ENCODE measurements around the gene SLC24A2. TPM values are rescaled to one million over a fixed set of nuclear protein-coding genes. Genes with fewer than 3 reads are reported as not detected.

SLC24A2 gene
- total RNA-seq, 1 experiment from 2014 or later, result 8.0 TPM

- ChIA-PET POLR2A (no interaction called here), CTCF (no interaction called here)
- Mint-ChIP-seq H3K4me1 (no peaks in the 10 kb centered on the region), H3K4me3 (no peak overlapping the region), H3K27me3 (ENCODE audit: low read depth) (peaks cover 4% of the 10 kb centered on the region), H3K36me3 (peaks cover 49% of the 10 kb centered on the region), H3K9me3 (peaks cover 52% of the 10 kb centered on the region), H3K27ac (no peak overlapping the region)
- DNase-seq (ENCODE audit: low spot score) (no peak), ATAC-seq (no peak)
- TF ChIP-seq MXD4 (CRISPR knock-in tag; IDR thresholded peaks at IDR 0.05; ENCODE audit: borderline replicate concordance) (no peak), EMX1 (CRISPR knock-in tag; IDR thresholded peaks at IDR 0.05) (no peak), RELA (CRISPR knock-in tag; IDR thresholded peaks at IDR 0.05; ENCODE audit: borderline replicate concordance) (no peak), SOX15 (CRISPR knock-in tag; IDR thresholded peaks at IDR 0.05) (no peak), FOXP4 (CRISPR knock-in tag; IDR thresholded peaks at IDR 0.05) (no peak), IRF1 (CRISPR knock-in tag; IDR thresholded peaks at IDR 0.05) (no peak), ATF6 (CRISPR knock-in tag; IDR thresholded peaks at IDR 0.05) (no peak), ZNF671 (CRISPR knock-in tag; IDR thresholded peaks at IDR 0.05) (no peak), RORB (CRISPR knock-in tag; IDR thresholded peaks at IDR 0.05) (no peak), FOXK1 (CRISPR knock-in tag; IDR thresholded peaks at IDR 0.05) (no peak), MLX (CRISPR knock-in tag; IDR thresholded peaks at IDR 0.05) (no peak), ZSCAN18 (CRISPR knock-in tag; IDR thresholded peaks at IDR 0.05) (no peak), PRRX2 (CRISPR knock-in tag; IDR thresholded peaks at IDR 0.05) (no peak)
- TF ChIP-seq, protein P1, sequence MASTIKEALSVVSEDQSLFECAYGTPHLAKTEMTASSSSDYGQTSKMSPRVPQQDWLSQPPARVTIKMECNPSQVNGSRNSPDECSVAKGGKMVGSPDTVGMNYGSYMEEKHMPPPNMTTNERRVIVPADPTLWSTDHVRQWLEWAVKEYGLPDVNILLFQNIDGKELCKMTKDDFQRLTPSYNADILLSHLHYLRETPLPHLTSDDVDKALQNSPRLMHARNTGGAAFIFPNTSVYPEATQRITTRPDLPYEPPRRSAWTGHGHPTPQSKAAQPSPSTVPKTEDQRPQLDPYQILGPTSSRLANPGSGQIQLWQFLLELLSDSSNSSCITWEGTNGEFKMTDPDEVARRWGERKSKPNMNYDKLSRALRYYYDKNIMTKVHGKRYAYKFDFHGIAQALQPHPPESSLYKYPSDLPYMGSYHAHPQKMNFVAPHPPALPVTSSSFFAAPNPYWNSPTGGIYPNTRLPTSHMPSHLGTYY (CRISPR knock-in tag; IDR thresholded peaks at IDR 0.05), result no peak
- TF ChIP-seq, protein P2, sequence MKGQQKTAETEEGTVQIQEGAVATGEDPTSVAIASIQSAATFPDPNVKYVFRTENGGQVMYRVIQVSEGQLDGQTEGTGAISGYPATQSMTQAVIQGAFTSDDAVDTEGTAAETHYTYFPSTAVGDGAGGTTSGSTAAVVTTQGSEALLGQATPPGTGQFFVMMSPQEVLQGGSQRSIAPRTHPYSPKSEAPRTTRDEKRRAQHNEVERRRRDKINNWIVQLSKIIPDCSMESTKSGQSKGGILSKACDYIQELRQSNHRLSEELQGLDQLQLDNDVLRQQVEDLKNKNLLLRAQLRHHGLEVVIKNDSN (CRISPR knock-in tag; IDR thresholded peaks at IDR 0.05), result no peak
- TF ChIP-seq, protein P3, sequence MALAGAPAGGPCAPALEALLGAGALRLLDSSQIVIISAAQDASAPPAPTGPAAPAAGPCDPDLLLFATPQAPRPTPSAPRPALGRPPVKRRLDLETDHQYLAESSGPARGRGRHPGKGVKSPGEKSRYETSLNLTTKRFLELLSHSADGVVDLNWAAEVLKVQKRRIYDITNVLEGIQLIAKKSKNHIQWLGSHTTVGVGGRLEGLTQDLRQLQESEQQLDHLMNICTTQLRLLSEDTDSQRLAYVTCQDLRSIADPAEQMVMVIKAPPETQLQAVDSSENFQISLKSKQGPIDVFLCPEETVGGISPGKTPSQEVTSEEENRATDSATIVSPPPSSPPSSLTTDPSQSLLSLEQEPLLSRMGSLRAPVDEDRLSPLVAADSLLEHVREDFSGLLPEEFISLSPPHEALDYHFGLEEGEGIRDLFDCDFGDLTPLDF (CRISPR knock-in tag; IDR thresholded peaks at IDR 0.05), result no peak
- TF ChIP-seq, protein P4, sequence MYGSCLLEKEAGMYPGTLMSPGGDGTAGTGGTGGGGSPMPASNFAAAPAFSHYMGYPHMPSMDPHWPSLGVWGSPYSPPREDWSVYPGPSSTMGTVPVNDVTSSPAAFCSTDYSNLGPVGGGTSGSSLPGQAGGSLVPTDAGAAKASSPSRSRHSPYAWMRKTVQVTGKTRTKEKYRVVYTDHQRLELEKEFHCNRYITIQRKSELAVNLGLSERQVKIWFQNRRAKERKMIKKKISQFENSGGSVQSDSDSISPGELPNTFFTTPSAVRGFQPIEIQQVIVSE (CRISPR knock-in tag; IDR thresholded peaks at IDR 0.05; ENCODE audit: borderline replicate concordance), result no peak
These were observed 42.0 kb upstream of the SLC24A2 start for GRCh38 chr9:19830796-19831195.
